Measurements from ENCODE around the gene AK2.

The AK2 gene

GRCh38 chr1:32969566-32969965, 67.1 kb downstream of the AK2 start:
- no peak for ATAC-seq

GRCh38 chr1:32967888-32968568, 68.7 kb downstream of the AK2 start:
- no peak for ATAC-seq

GRCh38 chr1:32966900-32967299, 69.8 kb downstream of the AK2 start:
- no peak for ATAC-seq

- ATAC-seq, result no peak
Observed at GRCh38 chr1:32965251-32965747, 71.4 kb downstream of the AK2 start.

GRCh38 chr1:32964461-32965250, 72.0 kb downstream of the AK2 start, which contains the start of gene RNF19B:
RNF19B (minus strand) TSS chr1:32964809; CDS start chr1:32964685, 124 bp downstream.
- peak; percentile 96 to 97 for ATAC-seq

- ATAC-seq, result peak; percentile 24 to 35
Observed at GRCh38 chr1:32963746-32964460, 72.8 kb downstream of the AK2 start.

- ATAC-seq, result no peak
Observed at GRCh38 chr1:32962248-32962896, 74.3 kb downstream of the AK2 start.

GRCh38 chr1:32960819-32961355, 75.8 kb downstream of the AK2 start:
- no peak for ATAC-seq

GRCh38 chr1:32960342-32960741, 76.3 kb downstream of the AK2 start:
- no peak for ATAC-seq

- no peak for ATAC-seq
Observed at GRCh38 chr1:32958827-32959226, 77.9 kb downstream of the AK2 start.

Data from activated CD4-positive, CD25-positive, alpha-beta regulatory T cell treated with anti-CD3 and anti-CD28 coated beads, Interleukin-2, amount 50 U/mL, for 24 hours (primary cell).